Lower leg skin (tissue), 4 donors: Measurements from ENCODE around the gene RAB11FIP5. TPM values are rescaled to one million over a fixed set of nuclear protein-coding genes. Genes with fewer than 3 reads are reported as not detected.
"Not testable (repeated sequence)": the region's sequence is repeated elsewhere in the genome, so short reads cannot be mapped to it uniquely, and the experiment has no call there.

Experiments used
- DNase-seq, 2 donors: peaks; one replicate each; pipeline ENCODE4 v3.0.0-alpha.2; 2019; ENCODE audit warnings: low spot score in 2 of 2
- H3K4me3 ChIP-seq: fragments of 200-600 bp; sonication (generic); 2 replicates; pipeline ENCODE4 v1.5.1; 2017; ENCODE audit warnings: mild to moderate bottlenecking, low read depth; ENCODE audit not compliant: poor library complexity, severe bottlenecking
- POLR2A ChIP-seq, 2 donors: fragments of 450-650 bp; IDR thresholded peaks; one replicate each; pipeline ENCODE4 v1.6.1; 2016 to 2017; ENCODE audit warnings: antibody characterized with exemption in 2 of 2, mild to moderate bottlenecking in 1 of 2, moderate library complexity in 1 of 2
- WGBS, 2 donors: methylation state at CpG; one replicate each; pipeline ENCODE4 v1.1.5; 2018; 5-methylcytosine and 5-hydroxymethylcytosine counted together
- intact Hi-C: fragments of 100-400 bp; cut with DNase I; formaldehyde crosslinking; loops from one replicate; pipeline ENCODE4 v1.15.0; 2023; ENCODE audit warnings: low total_unique reads
- total RNA-seq, 4 donors: library from RNA; depleted of rRNA; stranded (reverse); fragments of >200 nt; gene quantifications; one replicate each; pipeline ENCODE4 v1.1.0, GENCODE V29; 2016
- TF ChIP-seq, protein P1 (sequence below), 3 donors: fragments of 450-650 bp; IDR thresholded peaks; one replicate each; pipeline ENCODE4 v1.5.1; 2016; ENCODE audit warnings: antibody characterized with exemption in 3 of 3, mild to moderate bottlenecking in 3 of 3, moderate library complexity in 2 of 3

RAB11FIP5 gene
- total RNA-seq, 4 donors from 2014 or later = 35.7 to 43.7 (median 42.0) TPM

- peak overlapping the region; percentile 82 for H3K4me3 ChIP-seq
- WGBS, 2 donors = 11 to 12% methylated on average over 29 of the region's 29 CpGs
- DNase-seq = no peak
- no peak for TF ChIP-seq POLR2A (IDR thresholded peaks at IDR 0.05)
- TF ChIP-seq, protein P1, sequence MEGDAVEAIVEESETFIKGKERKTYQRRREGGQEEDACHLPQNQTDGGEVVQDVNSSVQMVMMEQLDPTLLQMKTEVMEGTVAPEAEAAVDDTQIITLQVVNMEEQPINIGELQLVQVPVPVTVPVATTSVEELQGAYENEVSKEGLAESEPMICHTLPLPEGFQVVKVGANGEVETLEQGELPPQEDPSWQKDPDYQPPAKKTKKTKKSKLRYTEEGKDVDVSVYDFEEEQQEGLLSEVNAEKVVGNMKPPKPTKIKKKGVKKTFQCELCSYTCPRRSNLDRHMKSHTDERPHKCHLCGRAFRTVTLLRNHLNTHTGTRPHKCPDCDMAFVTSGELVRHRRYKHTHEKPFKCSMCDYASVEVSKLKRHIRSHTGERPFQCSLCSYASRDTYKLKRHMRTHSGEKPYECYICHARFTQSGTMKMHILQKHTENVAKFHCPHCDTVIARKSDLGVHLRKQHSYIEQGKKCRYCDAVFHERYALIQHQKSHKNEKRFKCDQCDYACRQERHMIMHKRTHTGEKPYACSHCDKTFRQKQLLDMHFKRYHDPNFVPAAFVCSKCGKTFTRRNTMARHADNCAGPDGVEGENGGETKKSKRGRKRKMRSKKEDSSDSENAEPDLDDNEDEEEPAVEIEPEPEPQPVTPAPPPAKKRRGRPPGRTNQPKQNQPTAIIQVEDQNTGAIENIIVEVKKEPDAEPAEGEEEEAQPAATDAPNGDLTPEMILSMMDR (IDR thresholded peaks at IDR 0.05) = no peak
- intact Hi-C loops = loop anchor here (10.0 kb wide), 1 partner anchor 75 kb away; no protein-coding TSS in a partner anchor
Measured at GRCh38 chr2:73069855-73070642, 42.7 kb downstream of the RAB11FIP5 start.

DNA sequence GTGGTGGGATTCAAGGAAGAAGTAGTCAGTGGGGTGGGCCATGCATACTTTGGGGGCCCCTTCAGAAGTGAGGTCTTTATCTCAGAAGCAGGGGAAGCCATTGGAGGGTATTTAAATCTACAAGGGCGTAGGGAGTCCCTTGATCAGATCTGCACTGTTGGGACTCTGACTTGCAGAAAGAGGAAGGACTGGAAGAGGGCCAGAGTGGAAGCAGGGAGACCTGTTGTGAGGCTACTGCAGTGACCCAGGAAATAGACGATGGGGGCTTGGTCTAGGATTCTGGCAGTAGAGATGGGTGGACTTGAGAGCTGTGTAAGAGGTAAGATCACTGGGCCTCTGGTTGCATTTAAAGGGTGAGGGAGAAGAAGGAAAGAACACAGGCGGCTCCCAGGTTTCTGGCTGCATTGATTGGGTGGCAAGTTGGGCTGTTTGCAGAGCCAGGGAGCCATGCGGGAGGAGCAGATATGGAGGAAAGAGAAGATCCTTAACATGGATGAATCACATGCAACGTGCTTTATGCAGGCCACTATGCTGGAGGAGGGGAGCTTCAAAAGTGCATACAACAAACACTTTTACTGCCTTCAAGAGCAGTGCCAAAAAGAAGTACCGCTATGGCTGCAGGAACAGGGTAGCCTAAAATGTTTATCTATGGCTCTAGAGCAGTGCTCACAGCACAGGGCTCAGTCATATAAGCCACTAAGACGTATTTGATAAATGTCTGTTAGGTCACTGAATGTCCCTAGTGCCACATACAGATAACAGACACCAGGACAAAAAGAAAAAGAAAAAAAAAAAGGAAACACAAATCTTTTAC lies 43.5 kb downstream of the RAB11FIP5 start:
- DNase-seq = no peak
- 65 to 72% methylated on average over 7 of the region's 7 CpGs for WGBS, 2 donors
- intact Hi-C loops = no loop called here
- TF ChIP-seq, protein P1 (IDR thresholded peaks at IDR 0.05) = no peak
- no peak for TF ChIP-seq POLR2A (IDR thresholded peaks at IDR 0.05)
- H3K4me3 ChIP-seq = no peak overlapping the region

DNA sequence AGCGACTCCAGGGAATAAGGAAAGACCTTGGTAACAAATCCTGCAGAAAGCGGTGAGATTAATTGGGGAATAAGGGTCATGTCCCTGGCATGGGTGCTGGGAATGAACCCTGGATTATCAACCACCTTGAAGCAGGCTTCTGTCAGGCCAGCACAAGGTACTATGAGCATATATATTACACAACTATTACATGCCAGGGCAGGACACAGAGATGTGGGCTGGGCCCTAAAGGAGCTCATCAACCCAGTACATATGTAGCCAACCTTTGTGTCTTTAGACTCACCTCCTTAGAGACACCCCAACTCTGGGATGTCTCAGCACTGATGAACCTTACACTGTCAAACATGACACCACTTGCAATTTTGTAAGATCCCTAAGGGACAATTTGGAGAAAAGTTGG lies 44.6 kb downstream of the RAB11FIP5 start:
- WGBS, 2 donors = 67 to 87% methylated on average over 2 of the region's 2 CpGs
- TF ChIP-seq, protein P1 (IDR thresholded peaks at IDR 0.05) = no peak
- no peak for TF ChIP-seq POLR2A (IDR thresholded peaks at IDR 0.05)
- no peak for DNase-seq
- no peak overlapping the region for H3K4me3 ChIP-seq
- intact Hi-C loops = no loop called here

- intact Hi-C loops = no loop called here
- DNase-seq = no peak
- TF ChIP-seq, protein P1 (IDR thresholded peaks at IDR 0.05) = no peak
- TF ChIP-seq POLR2A (IDR thresholded peaks at IDR 0.05) = no peak
- H3K4me3 ChIP-seq = no peak overlapping the region
- 93 to 95% methylated on average over 2 of the region's 2 CpGs for WGBS, 2 donors
Measured at GRCh38 chr2:73067043-73067442, 45.7 kb downstream of the RAB11FIP5 start.

DNA sequence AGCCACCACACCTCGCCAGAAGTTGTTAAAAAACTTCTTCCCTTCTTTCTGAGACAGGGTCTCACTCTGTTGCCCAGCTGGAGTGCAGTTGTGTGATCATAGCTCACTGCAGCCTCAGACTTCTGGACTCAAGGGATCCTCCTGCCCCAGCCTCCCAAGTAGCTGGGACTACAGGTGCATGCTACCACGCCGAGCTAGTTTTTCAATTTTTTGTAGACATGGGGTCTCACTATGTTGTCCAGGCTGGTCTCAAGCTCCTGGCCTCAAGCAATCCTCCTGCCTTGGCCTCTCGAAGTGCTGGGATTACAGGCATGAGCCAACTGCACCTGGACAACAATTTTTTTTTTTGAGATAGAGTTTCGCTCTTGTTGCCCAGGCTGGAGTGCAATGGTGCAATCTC lies 47.7 kb downstream of the RAB11FIP5 start:
- DNase-seq, H3K4me3 ChIP-seq, intact Hi-C loops: not testable (repeated sequence)
- WGBS, 2 donors = 96 to 98% methylated on average over 5 of the region's 5 CpGs
